ENCODE results near the gene TRERF1.

TRERF1 gene

DNA sequence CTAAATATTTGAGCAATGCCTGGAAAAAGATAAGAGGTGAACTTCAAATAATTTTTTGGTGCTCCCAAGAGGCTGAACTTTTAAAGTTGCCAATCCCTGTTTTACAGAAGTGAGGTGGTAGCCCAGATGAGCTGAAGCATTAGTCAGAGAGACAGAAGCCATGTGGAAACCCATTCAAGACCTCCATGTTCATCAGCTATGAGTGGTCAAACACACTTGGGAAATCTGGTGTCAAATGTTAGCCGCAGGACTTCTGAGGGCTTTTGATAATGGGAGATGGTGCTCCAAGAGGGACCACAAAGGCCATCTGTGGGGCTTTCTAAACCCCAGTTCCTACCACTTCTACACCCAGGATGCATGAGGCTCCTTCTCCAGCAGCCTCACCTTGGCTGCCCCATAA, 156.5 kb downstream of the TRERF1 start:
- DNase-seq (ENCODE audit: low read depth): no peak
- no peak overlapping the region for H3K4me3 ChIP-seq (ENCODE audit: low read depth, low read length)
- TF ChIP-seq, protein P1, sequence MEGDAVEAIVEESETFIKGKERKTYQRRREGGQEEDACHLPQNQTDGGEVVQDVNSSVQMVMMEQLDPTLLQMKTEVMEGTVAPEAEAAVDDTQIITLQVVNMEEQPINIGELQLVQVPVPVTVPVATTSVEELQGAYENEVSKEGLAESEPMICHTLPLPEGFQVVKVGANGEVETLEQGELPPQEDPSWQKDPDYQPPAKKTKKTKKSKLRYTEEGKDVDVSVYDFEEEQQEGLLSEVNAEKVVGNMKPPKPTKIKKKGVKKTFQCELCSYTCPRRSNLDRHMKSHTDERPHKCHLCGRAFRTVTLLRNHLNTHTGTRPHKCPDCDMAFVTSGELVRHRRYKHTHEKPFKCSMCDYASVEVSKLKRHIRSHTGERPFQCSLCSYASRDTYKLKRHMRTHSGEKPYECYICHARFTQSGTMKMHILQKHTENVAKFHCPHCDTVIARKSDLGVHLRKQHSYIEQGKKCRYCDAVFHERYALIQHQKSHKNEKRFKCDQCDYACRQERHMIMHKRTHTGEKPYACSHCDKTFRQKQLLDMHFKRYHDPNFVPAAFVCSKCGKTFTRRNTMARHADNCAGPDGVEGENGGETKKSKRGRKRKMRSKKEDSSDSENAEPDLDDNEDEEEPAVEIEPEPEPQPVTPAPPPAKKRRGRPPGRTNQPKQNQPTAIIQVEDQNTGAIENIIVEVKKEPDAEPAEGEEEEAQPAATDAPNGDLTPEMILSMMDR (IDR thresholded peaks at IDR 0.05; ENCODE audit: low read depth, low read length, missing control alignments): no peak
- in situ Hi-C loops (cut with HindIII; ENCODE audit: low sequenced_read_pairs): no loop called here

DNA sequence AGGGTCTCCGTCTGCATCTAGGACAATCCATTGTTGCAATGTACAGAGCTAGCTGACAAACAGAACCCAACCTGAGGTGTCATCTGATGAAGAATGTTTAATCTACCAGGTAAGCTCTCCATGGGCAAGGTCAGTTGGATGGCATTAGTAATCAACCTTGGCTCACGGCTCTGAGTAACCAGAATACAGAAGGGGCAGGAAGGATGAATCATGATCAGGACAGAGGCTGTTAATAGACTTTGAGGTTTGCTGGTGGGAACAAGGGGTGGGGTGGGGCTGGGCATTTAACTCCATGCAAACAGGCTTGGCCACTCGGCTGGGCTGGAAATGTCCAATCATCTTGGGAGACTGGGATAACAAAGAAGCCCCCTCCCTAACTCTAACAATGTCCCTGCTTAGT, 157.0 kb downstream of the TRERF1 start:
- in situ Hi-C loops (cut with HindIII; ENCODE audit: low sequenced_read_pairs): no loop called here
- no peak for DNase-seq (ENCODE audit: low read depth)
- no peak overlapping the region for H3K4me3 ChIP-seq (ENCODE audit: low read depth, low read length)
- TF ChIP-seq, protein P1 (IDR thresholded peaks at IDR 0.05; ENCODE audit: low read depth, low read length, missing control alignments): no peak

DNA sequence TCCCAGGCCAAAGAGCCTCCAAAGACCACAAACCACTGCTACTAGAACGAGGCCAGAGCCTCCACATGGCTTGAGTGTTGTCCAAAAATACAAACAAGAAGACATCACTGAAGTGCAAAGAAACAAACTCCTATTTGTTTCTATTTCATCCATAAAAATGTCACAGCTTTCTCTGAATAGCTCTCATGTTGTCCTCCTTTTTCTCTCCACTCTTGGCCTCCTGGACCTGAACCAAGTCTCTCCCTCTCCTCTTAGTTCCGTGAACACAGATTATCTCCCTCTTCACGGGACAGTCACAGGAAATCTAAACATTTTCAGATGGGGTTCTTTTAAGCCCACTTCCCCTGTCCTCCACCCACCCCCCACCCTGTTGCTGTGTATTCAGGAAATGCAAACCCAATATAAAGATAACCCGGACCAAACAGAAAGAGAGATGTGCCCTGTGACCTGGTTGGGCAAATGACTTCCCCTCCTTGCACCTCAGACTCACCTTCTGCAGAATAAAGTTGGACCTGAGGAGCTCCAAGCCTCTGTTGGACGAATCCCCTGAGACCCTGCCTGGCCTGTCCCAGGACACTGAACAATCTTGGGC, 158.2 kb downstream of the TRERF1 start:
- TF ChIP-seq, protein P1 (IDR thresholded peaks at IDR 0.05; ENCODE audit: low read depth, low read length, missing control alignments): no peak
- no peak for DNase-seq (ENCODE audit: low read depth)
- in situ Hi-C loops (cut with HindIII; ENCODE audit: low sequenced_read_pairs): no loop called here
- no peak overlapping the region for H3K4me3 ChIP-seq (ENCODE audit: low read depth, low read length)

DNA sequence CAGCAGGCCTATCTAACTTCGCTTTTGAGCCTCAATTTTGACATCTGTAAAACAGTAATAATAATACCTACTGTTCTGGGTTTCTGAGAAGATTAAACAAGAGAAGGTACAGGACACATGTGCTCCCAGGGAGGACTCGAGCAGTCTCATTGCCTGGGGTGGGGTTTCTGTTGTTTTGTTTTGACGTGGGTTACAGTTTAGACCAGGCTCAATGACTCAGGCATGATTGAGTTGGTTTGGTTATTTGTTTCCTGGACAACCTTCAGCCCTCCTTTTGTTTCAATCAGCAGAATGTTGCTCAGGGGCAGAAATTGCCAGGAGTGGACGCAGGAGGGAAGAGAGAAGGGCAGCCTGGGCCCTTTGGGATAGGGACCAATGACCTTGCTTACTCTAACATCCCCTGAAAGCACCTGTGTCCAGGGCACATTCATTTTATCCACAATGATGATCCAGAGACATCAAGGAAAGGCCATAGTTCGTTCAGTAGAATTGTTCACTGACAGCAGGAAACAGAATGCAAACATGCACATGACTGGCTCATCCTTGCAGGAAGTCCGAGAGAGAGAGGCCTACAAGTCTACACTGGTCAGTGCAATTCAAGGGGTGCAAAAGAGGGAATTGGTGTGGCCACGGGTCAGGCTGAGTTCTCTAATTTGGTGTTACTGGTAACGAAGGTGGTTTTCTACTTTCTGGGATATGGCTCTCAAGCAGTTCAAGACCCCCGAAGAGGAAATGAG, 159.6 kb downstream of the TRERF1 start:
- H3K4me3 ChIP-seq (ENCODE audit: low read depth, low read length): no peak overlapping the region
- TF ChIP-seq, protein P1 (IDR thresholded peaks at IDR 0.05; ENCODE audit: low read depth, low read length, missing control alignments): no peak
- in situ Hi-C loops (cut with HindIII; ENCODE audit: low sequenced_read_pairs): no loop called here
- DNase-seq (ENCODE audit: low read depth): no peak

DNA sequence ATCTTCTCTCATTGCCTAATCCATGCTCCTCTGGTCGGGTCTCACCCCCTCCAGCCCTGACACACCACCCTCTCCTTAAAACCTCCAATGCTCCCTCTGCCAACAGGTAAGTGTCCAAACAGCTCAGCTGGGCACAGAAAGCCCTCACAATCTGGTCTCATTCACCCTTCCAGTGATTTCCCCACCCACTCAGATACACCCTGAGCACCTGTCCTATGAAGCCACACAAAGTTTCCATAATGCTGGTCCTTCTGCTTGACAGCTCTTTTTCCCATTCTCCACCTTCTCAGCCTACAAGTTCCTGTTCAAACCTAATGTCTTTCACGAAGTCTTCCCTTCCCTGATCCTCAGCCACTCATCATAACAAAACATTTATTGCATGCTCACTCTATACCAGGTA, 164.0 kb downstream of the TRERF1 start:
- no peak overlapping the region for H3K4me3 ChIP-seq (ENCODE audit: low read depth, low read length)
- DNase-seq (ENCODE audit: low read depth): no peak
- TF ChIP-seq, protein P1 (IDR thresholded peaks at IDR 0.05; ENCODE audit: low read depth, low read length, missing control alignments): no peak
- in situ Hi-C loops (cut with HindIII; ENCODE audit: low sequenced_read_pairs): no loop called here

DNA sequence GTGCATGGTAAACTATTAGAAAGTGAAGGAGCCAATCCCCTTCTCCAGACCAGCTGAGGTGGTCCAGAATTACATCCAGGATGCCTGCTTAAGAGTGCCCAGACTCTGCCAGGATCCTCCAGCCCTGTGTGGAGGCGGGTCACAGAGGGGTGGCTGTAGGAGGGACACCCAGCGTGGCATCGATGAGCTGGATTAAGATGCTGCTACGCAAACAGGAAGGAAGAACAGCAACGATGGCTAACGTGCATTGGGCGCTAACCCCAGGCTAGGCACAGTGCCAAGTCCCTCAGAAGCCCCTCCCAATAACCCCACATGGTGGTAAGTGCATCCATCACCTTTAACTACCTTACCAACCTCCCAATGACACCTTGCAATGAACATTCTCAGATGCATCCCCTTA, 170.2 kb downstream of the TRERF1 start:
- H3K4me3 ChIP-seq (ENCODE audit: low read depth, low read length): no peak overlapping the region
- TF ChIP-seq, protein P1 (IDR thresholded peaks at IDR 0.05; ENCODE audit: low read depth, low read length, missing control alignments): no peak
- in situ Hi-C loops (cut with HindIII; ENCODE audit: low sequenced_read_pairs): no loop called here
- no peak for DNase-seq (ENCODE audit: low read depth)
